Measurements from ENCODE around the gene GPATCH4.
A peak's percentile ranks its signal among the peaks of the same experiment; 100 is the strongest.
"Not testable (repeated sequence)": the region's sequence is repeated elsewhere in the genome, so short reads cannot be mapped to it uniquely, and the experiment has no call there.

GPATCH4 gene

GRCh38 chr1:156625436-156626078 lies 24.3 kb upstream of the GPATCH4 start:
- DNase-seq, result peak; percentile 71

- no peak for DNase-seq
These were observed 23.6 kb upstream of the GPATCH4 start for GRCh38 chr1:156624814-156625435.

- peak; percentile 81 for DNase-seq
These were observed 22.9 kb upstream of the GPATCH4 start for GRCh38 chr1:156623946-156624813.

GRCh38 chr1:156622581-156623297 lies 21.5 kb upstream of the GPATCH4 start:
- no peak for DNase-seq

GRCh38 chr1:156619582-156619955 lies 18.3 kb upstream of the GPATCH4 start:
- DNase-seq, result no peak

- peak; percentile 34 for DNase-seq
These were observed 17.7 kb upstream of the GPATCH4 start, which contains the start of gene HAPLN2 for GRCh38 chr1:156618853-156619581. HAPLN2 (plus strand) TSS chr1:156619415; CDS start chr1:156623491, 4,076 bp downstream.

- peak; percentile 58 for DNase-seq
These were observed 15.2 kb upstream of the GPATCH4 start for GRCh38 chr1:156616463-156616862.

GRCh38 chr1:156615946-156616345 lies 14.7 kb upstream of the GPATCH4 start:
- DNase-seq, result no peak

- DNase-seq, result no peak
These were observed 11.4 kb upstream of the GPATCH4 start for GRCh38 chr1:156612666-156613065.

- DNase-seq, result not testable (repeated sequence)
These were observed 8.8 kb upstream of the GPATCH4 start for GRCh38 chr1:156610072-156610471.

- peak; percentile 75 for DNase-seq
These were observed 7.7 kb upstream of the GPATCH4 start for GRCh38 chr1:156608981-156609380.

- peak; percentile 91 for DNase-seq
These were observed 6.9 kb upstream of the GPATCH4 start for GRCh38 chr1:156608036-156608674.

- not testable (repeated sequence) for DNase-seq
These were observed 6.1 kb upstream of the GPATCH4 start for GRCh38 chr1:156607344-156607743.

- DNase-seq, result peak; percentile 73
These were observed 1.3 kb upstream of the GPATCH4 start for GRCh38 chr1:156602557-156602993.

GRCh38 chr1:156601892-156602291 lies 613 bp upstream of the GPATCH4 start:
- DNase-seq, result no peak

- no peak for DNase-seq
These were observed 552 bp downstream of the GPATCH4 start for GRCh38 chr1:156600733-156601121.

- DNase-seq, result peak; percentile 86
These were observed 1.5 kb downstream of the GPATCH4 start for GRCh38 chr1:156599811-156600210.

GRCh38 chr1:156598731-156599432 lies 2.4 kb downstream of the GPATCH4 start:
- DNase-seq, result no peak

GRCh38 chr1:156598125-156598524 lies 3.2 kb downstream of the GPATCH4 start:
- no peak for DNase-seq

GRCh38 chr1:156596426-156596825 lies 4.9 kb downstream of the GPATCH4 start:
- DNase-seq, result no peak

GRCh38 chr1:156595016-156595415 lies 6.3 kb downstream of the GPATCH4 start:
- no peak for DNase-seq
